ENCODE data around the gene PSMA7.

DNA sequence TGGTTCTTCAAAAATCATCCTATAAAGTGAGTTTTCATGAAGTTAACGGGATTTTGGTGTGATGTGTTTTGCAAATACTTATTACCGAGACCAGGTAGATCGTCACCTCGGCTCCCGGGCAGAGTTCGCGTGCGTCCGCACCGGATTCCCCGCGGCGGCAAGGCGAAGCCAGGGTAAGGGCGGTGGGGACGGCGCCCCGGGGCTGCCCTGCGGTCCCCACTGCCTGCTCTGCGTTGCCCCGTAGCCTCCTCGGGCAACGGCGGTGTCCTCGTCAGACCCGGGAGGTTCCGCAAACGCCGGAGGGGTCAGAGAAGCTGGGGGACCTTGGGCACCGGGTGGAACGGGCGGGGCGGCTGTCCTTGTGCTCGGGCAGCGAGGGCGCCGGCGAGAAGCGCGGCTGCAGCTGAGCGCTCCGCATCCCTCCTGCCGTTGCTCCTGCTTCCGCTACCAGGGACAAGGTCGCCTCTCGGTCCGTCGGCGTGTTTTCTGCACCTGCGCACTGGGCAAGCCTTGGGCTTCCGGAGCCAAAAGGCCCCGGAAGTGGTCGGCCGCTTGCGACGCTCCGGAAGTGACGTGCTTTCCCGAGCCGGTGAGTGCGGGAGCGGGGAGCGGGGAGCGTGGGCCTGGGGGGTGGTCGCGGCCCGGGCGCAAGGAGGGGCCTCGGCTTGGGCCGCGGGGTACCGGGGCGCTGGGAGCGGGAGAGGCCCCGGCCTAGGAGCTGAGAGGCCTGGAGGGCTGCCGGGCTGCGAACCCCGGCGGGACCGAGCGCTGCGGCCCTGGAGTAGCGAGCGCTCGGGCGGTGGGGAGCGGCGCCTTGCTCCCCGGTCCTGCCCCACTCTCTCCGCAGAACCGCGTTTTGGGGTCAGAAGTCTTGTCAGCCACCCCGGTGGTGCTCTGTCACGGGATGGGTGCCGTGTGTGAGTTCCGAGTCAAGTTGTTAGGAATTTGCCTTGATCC is 39.6 kb upstream of the PSMA7 start, which contains the start of gene MTG2:
- TF ChIP-seq, protein P1, sequence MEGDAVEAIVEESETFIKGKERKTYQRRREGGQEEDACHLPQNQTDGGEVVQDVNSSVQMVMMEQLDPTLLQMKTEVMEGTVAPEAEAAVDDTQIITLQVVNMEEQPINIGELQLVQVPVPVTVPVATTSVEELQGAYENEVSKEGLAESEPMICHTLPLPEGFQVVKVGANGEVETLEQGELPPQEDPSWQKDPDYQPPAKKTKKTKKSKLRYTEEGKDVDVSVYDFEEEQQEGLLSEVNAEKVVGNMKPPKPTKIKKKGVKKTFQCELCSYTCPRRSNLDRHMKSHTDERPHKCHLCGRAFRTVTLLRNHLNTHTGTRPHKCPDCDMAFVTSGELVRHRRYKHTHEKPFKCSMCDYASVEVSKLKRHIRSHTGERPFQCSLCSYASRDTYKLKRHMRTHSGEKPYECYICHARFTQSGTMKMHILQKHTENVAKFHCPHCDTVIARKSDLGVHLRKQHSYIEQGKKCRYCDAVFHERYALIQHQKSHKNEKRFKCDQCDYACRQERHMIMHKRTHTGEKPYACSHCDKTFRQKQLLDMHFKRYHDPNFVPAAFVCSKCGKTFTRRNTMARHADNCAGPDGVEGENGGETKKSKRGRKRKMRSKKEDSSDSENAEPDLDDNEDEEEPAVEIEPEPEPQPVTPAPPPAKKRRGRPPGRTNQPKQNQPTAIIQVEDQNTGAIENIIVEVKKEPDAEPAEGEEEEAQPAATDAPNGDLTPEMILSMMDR (IDR thresholded peaks at IDR 0.05; ENCODE audit: borderline replicate concordance, extremely low read depth, low read length, poor library complexity, severe bottlenecking), result no peak
- no peak for TF ChIP-seq EZH2 (IDR thresholded peaks at IDR 0.05; ENCODE audit: borderline replicate concordance, low read depth, low read length, severe bottlenecking)

Data from DND-41 (cell line).